ENCODE measurements around the gene ROR1.
A peak's percentile ranks its signal among the peaks of the same experiment; 100 is the strongest.

Gene ROR1

DNA sequence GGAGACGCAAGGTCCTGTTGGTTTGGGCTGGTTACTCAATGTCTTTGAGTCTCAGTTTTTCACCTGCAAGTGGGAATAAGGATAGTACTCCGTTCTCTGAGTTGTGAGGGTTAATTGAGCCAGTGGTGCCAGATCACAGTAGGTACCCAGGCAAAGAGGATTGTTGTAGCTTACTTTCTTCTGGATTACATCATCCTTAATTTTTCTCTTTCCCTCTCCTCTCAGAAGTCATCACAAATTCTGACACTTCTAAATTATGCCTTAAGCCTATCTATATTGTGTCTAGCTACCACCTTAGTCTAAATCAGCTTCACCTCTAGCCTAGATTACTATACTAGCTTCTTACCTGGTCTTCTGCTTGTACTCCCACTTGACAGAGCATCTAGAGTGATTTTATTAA, 149.5 kb downstream of the ROR1 start:
- TF ChIP-seq, protein P1, sequence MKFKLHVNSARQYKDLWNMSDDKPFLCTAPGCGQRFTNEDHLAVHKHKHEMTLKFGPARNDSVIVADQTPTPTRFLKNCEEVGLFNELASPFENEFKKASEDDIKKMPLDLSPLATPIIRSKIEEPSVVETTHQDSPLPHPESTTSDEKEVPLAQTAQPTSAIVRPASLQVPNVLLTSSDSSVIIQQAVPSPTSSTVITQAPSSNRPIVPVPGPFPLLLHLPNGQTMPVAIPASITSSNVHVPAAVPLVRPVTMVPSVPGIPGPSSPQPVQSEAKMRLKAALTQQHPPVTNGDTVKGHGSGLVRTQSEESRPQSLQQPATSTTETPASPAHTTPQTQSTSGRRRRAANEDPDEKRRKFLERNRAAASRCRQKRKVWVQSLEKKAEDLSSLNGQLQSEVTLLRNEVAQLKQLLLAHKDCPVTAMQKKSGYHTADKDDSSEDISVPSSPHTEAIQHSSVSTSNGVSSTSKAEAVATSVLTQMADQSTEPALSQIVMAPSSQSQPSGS (tag by site-specific recombination; IDR thresholded peaks at IDR 0.05; ENCODE audit: low read depth) = peak; percentile 83
- TF ChIP-seq ZNF426 (tag by site-specific recombination; IDR thresholded peaks at IDR 0.05) (no peak), ZBTB17 (tag by site-specific recombination; IDR thresholded peaks at IDR 0.05) (peak; percentile 36; the same call in 1 of the 2 replicates)
- Histone ChIP-seq H3K4me1 (ENCODE audit: control insufficient read depth, insufficient read depth, low read length) (no peaks in the 10 kb centered on the region), H3K9me3 (ENCODE audit: control insufficient read depth, insufficient read depth, low read depth, low read length) (no peaks in the 10 kb centered on the region), H3K4me3 (ENCODE audit: low read depth, low read length) (no peak overlapping the region), H3K36me3 (ENCODE audit: control insufficient read depth in 2 of 2, insufficient read depth in 1 of 2, low read length in 2 of 2) (no peaks in the 10 kb centered on the region), H3K27ac (ENCODE audit: extremely low read depth, low read depth, low read length) (no peak overlapping the region)
- ChIA-PET CTCF (interaction anchor here (0.5 to 1.7 kb wide), 5 partner anchors 150 to 307 kb away, joined by 4 to 7 read pairs (median 4); no protein-coding TSS in a partner anchor), POLR2A (no interaction called here)

GRCh38 chr1:63924600-63924999, 150.8 kb downstream of the ROR1 start:
- ChIA-PET CTCF (interaction anchor here (0.9 kb wide), 1 partner anchor 9 kb away, joined by 4 read pairs; no protein-coding TSS in a partner anchor), POLR2A (no interaction called here)
- no peaks in the 10 kb centered on the region for H3K9me3 ChIP-seq (ENCODE audit: control insufficient read depth, insufficient read depth, low read depth, low read length)
- H3K4me1 ChIP-seq (ENCODE audit: control insufficient read depth, insufficient read depth, low read length) = no peaks in the 10 kb centered on the region
- H3K4me3 ChIP-seq (ENCODE audit: low read depth, low read length) = no peak overlapping the region
- TF ChIP-seq ZNF473 (tag by site-specific recombination; IDR thresholded peaks at IDR 0.05) = no peak
- no peak for TF ChIP-seq ZNF404 (tag by site-specific recombination; IDR thresholded peaks at IDR 0.05)
- TF ChIP-seq ZNF132 (tag by site-specific recombination; IDR thresholded peaks at IDR 0.05; ENCODE audit: borderline replicate concordance) = no peak
- no peak for TF ChIP-seq ZNF146 (tag by site-specific recombination; IDR thresholded peaks at IDR 0.05)
- TF ChIP-seq ZFP41 (tag by site-specific recombination; IDR thresholded peaks at IDR 0.05; ENCODE audit: borderline replicate concordance) = no peak
- no peak for TF ChIP-seq ZNF202 (tag by site-specific recombination; IDR thresholded peaks at IDR 0.05; ENCODE audit: borderline replicate concordance)
- TF ChIP-seq ZNF670 (tag by site-specific recombination; IDR thresholded peaks at IDR 0.05; ENCODE audit: low read depth) = no peak
- TF ChIP-seq ZNF223 (tag by site-specific recombination; IDR thresholded peaks at IDR 0.05) = no peak
- no peak for TF ChIP-seq PRDM2 (tag by site-specific recombination; IDR thresholded peaks at IDR 0.05; ENCODE audit: borderline replicate concordance)
- TF ChIP-seq ZNF18 (tag by site-specific recombination; IDR thresholded peaks at IDR 0.05) = no peak
- TF ChIP-seq ZNF623 (tag by site-specific recombination; IDR thresholded peaks at IDR 0.05) = no peak
- no peak for TF ChIP-seq KLF9 (tag by site-specific recombination; IDR thresholded peaks at IDR 0.05; ENCODE audit: low read depth)
- TF ChIP-seq, protein P2, sequence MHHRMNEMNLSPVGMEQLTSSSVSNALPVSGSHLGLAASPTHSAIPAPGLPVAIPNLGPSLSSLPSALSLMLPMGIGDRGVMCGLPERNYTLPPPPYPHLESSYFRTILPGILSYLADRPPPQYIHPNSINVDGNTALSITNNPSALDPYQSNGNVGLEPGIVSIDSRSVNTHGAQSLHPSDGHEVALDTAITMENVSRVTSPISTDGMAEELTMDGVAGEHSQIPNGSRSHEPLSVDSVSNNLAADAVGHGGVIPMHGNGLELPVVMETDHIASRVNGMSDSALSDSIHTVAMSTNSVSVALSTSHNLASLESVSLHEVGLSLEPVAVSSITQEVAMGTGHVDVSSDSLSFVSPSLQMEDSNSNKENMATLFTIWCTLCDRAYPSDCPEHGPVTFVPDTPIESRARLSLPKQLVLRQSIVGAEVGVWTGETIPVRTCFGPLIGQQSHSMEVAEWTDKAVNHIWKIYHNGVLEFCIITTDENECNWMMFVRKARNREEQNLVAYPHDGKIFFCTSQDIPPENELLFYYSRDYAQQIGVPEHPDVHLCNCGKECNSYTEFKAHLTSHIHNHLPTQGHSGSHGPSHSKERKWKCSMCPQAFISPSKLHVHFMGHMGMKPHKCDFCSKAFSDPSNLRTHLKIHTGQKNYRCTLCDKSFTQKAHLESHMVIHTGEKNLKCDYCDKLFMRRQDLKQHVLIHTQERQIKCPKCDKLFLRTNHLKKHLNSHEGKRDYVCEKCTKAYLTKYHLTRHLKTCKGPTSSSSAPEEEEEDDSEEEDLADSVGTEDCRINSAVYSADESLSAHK (tag by site-specific recombination; IDR thresholded peaks at IDR 0.05) = no peak
- TF ChIP-seq ZNF280C (tag by site-specific recombination; IDR thresholded peaks at IDR 0.05) = no peak
- no peak for TF ChIP-seq SP2 (tag by site-specific recombination; IDR thresholded peaks at IDR 0.05)
- no peak for TF ChIP-seq GLI4 (tag by site-specific recombination; IDR thresholded peaks at IDR 0.05)
- H3K36me3 ChIP-seq (ENCODE audit: control insufficient read depth in 2 of 2, insufficient read depth in 1 of 2, low read length in 2 of 2) = no peaks in the 10 kb centered on the region
- no peak overlapping the region for H3K27ac ChIP-seq (ENCODE audit: extremely low read depth, low read depth, low read length)

Measured in HEK293 (cell line).